GM12873 (cell line): ENCODE measurements around the gene TLE2.

Source experiments
- CTCF ChIP-seq: IDR thresholded peaks from 2 replicates; pipeline ENCODE4 v1.5.1; 2012; ENCODE audit warnings: low read depth, mild to moderate bottlenecking, moderate library complexity, low read length, control low read depth; ENCODE audit not compliant: insufficient read depth; ENCODE audit errors: missing control alignments

The TLE2 gene

GRCh38 chr19:2982561-2982960 lies 46.5 kb downstream of the TLE2 start:
- no peak for TF ChIP-seq CTCF

GRCh38 chr19:2981898-2982297 lies 47.2 kb downstream of the TLE2 start:
- TF ChIP-seq CTCF: no peak

- TF ChIP-seq CTCF: no peak
These were observed 50.3 kb downstream of the TLE2 start for GRCh38 chr19:2978772-2979171.

- TF ChIP-seq CTCF: no peak
These were observed 50.8 kb downstream of the TLE2 start for GRCh38 chr19:2978166-2978767.

- TF ChIP-seq CTCF: no peak
These were observed 51.3 kb downstream of the TLE2 start for GRCh38 chr19:2977746-2978138.

GRCh38 chr19:2977001-2977745 lies 51.9 kb downstream of the TLE2 start, which contains the start of gene TLE6:
TSS of gene TLE6 (plus strand) at chr19:2977564. CDS start at chr19:2978234, 670 bp downstream.
- TF ChIP-seq CTCF: no peak

GRCh38 chr19:2976609-2977000 lies 52.5 kb downstream of the TLE2 start:
- TF ChIP-seq CTCF: no peak
